ENCODE measurements around the gene FAAP20.

FAAP20 gene

DNA sequence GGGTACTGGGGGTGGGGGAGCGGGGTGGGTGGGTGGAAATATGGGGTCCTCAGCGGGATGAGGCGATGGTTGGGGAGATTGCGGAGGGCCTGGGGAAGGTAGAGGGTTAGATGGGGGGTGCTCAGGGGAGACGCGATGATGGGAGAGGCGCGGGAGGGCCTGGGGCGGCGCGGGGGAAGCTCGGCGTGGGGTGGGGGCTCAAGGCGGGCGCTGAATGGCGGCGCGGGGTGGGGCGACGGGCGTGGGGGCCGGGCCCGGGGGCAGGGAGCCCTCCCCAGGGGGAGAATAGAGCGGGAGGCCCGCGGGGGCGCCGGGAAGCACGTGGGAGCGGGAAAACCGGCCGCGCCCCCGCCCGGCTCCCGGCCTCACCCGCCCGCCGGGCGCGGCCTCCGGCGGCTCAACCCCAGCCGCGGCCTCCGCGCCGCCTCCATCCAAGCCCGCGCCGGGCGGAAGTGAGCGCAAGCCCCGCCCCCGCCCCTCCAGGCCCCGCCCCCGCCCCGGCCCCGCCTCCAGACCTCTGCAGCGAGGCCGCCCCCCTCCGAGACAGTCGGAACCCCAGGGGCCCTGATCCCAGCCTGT, at the start of gene FAAP20:
TSS of gene FAAP20 (minus strand) at position 454 of the 579 bp plus-strand sequence. CDS start at position 431, 23 bp downstream.
- H3K36me3 Mint-ChIP-seq (ENCODE audit: low read depth) = no peaks in the 10 kb centered on the region
- ATAC-seq (peak; percentile 37), DNase-seq (peak; percentile 72)
- peak within 1 kb of the TSS; percentile 78 for H3K4me3 Mint-ChIP-seq
- H3K4me1 Mint-ChIP-seq = peaks cover 32% of the 10 kb centered on the region
- H3K27me3 Mint-ChIP-seq = no peaks in the 10 kb centered on the region
- H3K9me3 Mint-ChIP-seq = no peaks in the 10 kb centered on the region
- peak within 1 kb of the TSS; percentile 85 for H3K27ac Mint-ChIP-seq

DNA sequence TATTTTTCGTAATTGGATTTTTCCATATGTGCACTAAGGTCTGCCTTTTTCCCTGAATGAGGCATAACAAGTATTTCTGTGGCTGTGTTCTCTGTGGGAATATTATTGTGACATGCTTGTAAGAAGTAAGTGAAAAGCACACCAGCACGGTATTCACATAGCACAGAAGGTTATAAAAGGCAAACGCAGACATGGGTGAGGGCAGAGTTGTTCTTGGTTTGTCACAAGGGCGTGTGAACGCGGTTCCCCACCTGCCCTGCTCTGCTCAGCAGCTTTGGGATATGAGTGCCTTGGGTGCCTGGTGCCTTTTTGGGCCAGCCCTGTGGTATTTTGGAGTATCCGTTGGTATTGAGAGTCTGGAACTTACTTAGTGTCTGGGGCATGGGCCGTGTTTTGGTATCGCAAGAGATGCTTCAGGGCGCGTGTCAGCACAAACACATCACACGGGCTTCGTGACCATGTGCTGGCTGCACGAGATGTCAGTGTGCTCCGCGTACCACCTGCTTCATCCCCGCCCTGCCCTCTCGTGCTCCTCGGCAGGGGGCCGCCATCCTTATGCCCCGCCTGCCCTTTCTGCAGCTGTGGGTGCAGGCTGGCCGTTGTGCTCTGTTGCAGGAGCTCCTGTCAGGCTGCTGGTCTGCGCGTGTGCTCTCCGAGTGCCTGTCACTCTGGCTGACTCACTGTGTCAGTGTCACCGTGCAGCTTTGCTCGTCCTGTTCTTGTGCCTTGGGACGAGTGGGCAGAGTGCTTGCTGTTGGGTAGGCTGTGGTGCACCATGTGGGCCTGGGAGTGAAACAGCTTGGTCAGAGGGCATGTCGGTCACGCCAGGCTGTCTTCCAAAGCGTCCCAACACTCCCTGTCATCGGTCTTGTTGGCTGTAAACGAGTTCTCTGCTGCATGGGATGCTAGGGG, 48.5 kb upstream of the FAAP20 start:
- Mint-ChIP-seq H3K4me3 (no peak overlapping the region), H3K4me1 (peaks cover 86% of the 10 kb centered on the region), H3K27me3 (no peaks in the 10 kb centered on the region), H3K9me3 (no peaks in the 10 kb centered on the region), H3K36me3 (ENCODE audit: low read depth) (peaks cover 9% of the 10 kb centered on the region), H3K27ac (peak overlapping the region; percentile 13)
- DNase-seq (no peak), ATAC-seq (peak; percentile 50)

DNA sequence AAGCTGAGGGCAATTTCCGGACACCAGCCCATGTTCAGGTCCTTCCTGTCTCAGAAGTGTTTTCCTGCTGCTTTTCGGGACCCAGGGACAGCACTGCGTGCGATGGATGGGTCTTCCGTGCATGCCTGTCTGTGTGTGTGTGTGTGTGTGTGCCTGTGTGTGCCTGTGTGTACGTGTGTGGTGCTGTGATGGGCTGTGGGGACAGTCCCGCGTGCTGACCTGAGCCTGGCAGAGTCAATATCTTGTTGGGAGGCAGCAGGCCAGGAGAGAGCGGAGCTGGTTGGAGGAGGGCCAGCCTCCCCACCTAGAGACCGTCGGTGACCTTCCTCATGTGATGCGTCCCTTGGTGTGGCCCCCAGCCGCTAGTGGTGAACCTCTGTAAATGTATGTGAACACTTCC, 47.2 kb upstream of the FAAP20 start:
- no peaks in the 10 kb centered on the region for H3K27me3 Mint-ChIP-seq
- H3K27ac Mint-ChIP-seq = peak overlapping the region; percentile 13
- no peak for ATAC-seq
- DNase-seq = no peak
- peaks cover 9% of the 10 kb centered on the region for H3K36me3 Mint-ChIP-seq (ENCODE audit: low read depth)
- H3K4me1 Mint-ChIP-seq = peaks cover 86% of the 10 kb centered on the region
- no peaks in the 10 kb centered on the region for H3K9me3 Mint-ChIP-seq
- H3K4me3 Mint-ChIP-seq = no peak overlapping the region

DNA sequence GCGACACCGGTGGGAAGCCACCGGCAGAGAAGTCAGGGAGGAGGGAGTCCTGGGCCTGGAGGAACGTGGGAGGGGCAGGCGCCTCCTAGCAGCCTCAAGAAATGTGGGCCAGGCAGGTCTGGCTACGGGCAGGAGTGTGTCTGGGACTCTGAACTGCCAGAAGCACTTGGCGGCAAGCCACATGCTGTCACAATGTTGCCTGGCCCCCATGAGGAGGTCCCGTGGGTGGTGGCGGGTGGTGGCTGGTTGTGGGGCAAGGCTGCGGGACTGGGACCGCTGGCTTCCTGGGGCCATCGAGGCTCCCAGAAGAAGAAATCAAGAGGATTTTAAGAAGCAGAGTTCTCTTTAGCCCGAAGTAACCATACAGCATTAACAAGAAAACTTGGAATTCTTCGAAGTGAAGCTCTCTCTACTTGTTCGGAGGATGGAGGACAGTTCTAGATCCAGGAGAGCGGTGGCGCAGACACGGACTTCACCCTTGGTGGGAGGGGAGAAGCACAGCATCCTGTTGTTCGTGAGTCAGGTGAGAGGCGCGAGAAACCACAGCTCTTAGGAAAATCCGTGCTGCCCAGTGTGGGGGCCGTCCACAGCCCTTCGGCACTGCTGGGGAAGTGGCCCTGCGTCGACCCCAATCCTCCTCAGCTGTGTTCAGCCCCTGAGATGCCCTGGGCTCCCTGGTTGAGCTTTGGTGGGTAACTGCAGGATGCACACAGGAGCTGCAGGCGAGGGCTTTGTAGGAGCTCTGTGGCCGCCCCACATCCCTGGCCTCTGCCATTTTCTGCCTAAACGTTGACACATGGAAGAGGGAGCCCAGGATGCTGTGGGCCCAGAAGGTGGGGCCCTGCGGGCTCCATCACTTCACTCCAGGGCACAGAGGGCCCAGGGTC, 45.9 kb upstream of the FAAP20 start:
- Mint-ChIP-seq H3K36me3 (ENCODE audit: low read depth) (peaks cover 9% of the 10 kb centered on the region), H3K27ac (peak overlapping the region; percentile 67), H3K27me3 (no peaks in the 10 kb centered on the region), H3K4me3 (no peak overlapping the region), H3K9me3 (no peaks in the 10 kb centered on the region), H3K4me1 (peaks cover 87% of the 10 kb centered on the region)
- DNase-seq (peak; percentile 37), ATAC-seq (peak; percentile 47)

DNA sequence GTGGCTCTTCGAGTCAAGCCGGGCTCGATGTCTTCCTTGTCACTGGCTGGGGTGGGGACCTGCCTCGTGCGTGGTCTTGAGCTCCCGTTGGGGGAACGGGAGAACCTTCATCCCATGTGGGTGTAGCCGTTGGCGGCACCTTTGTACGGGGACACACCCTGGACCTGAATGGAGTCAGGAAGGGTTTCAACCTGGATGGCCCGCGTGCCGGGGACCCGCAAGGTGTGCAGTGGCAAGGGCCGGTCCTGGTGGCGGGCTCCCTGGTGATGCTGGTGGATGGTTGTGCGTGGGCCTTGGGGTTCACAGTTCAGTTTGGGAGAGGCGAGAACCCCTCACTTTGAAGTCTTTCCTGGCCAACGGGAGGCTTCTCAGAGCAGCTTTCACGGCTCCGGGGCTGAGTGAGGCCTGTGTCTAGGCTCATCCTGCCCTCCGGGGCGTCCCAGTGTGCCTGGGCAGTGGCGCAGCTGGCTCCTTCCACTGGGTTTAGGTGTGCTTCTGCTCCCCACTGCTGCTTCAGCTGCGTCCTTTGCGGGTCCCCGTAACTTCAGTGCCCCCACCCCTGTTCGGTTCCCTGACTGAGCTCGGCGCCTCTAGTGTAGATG, 44.9 kb upstream of the FAAP20 start:
- Mint-ChIP-seq H3K27ac (peak overlapping the region; percentile 32), H3K36me3 (ENCODE audit: low read depth) (peaks cover 9% of the 10 kb centered on the region), H3K4me3 (peak overlapping the region; percentile 2)

DNA sequence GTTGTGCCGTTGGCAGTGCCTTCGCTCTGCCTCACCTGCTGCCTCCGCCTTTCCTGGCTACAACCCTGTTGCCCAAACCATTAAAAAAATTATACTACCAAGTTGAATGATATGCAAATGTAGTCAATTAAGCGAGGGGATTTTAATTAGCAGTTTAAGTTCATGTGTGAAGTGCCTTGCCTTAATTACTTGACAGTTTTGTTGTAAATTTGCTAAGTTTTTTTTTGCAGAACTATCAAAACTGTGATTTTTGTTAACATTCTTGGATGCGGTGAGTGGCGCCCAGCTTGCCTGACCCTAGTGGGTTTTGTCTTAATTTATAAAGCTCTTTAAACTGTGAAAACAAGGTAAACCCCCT, 44.4 kb upstream of the FAAP20 start:
- ATAC-seq (no peak), DNase-seq (no peak)
- H3K4me1 Mint-ChIP-seq = peaks cover 86% of the 10 kb centered on the region
- H3K4me3 Mint-ChIP-seq = no peak overlapping the region
- no peaks in the 10 kb centered on the region for H3K27me3 Mint-ChIP-seq
- H3K9me3 Mint-ChIP-seq = no peaks in the 10 kb centered on the region
- no peak overlapping the region for H3K27ac Mint-ChIP-seq
- peaks cover 9% of the 10 kb centered on the region for H3K36me3 Mint-ChIP-seq (ENCODE audit: low read depth)

More for the DNA sequence above, 44.9 kb upstream of the FAAP20 start:
- no peak for ATAC-seq
- no peaks in the 10 kb centered on the region for H3K9me3 Mint-ChIP-seq
- no peak for DNase-seq
- no peaks in the 10 kb centered on the region for H3K27me3 Mint-ChIP-seq
- H3K4me1 Mint-ChIP-seq = peaks cover 84% of the 10 kb centered on the region

DNA sequence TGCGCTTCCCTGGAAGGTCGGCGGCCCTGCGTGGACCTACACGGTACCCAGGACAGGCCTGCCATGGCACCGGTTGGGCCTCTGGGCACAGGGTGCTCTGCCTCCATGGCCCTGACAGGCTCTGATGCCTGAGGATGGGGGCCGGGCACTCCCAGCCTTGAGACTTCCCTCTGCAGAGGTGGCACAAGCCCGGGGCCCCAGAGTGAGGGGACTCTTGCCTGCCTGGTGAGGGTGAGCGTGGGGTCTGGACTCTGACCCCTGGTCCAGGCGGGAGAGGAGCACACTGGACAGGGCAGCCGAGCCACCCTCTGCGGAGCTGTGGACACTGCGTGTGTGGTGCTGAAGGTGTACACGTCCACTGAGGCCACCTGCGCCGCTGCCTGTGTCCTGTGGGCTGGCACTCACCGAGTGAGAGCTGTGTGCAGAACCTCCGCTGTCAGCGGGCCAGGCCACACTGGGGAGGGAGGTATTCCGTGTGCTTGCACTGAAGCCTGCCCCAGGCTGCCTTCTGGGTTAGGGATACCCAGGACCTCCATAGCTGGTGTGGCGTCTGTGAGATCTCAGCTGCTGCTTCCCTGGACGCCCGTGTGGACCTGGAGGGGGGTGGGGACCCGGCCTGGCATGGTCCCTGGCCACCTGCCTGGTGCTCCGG, 43.9 kb upstream of the FAAP20 start:
- H3K4me1 Mint-ChIP-seq = peaks cover 87% of the 10 kb centered on the region
- no peaks in the 10 kb centered on the region for H3K9me3 Mint-ChIP-seq
- ATAC-seq (no peak), DNase-seq (no peak)
- no peaks in the 10 kb centered on the region for H3K27me3 Mint-ChIP-seq
- H3K27ac Mint-ChIP-seq = no peak overlapping the region
- no peak overlapping the region for H3K4me3 Mint-ChIP-seq
- peaks cover 9% of the 10 kb centered on the region for H3K36me3 Mint-ChIP-seq (ENCODE audit: low read depth)

DNA sequence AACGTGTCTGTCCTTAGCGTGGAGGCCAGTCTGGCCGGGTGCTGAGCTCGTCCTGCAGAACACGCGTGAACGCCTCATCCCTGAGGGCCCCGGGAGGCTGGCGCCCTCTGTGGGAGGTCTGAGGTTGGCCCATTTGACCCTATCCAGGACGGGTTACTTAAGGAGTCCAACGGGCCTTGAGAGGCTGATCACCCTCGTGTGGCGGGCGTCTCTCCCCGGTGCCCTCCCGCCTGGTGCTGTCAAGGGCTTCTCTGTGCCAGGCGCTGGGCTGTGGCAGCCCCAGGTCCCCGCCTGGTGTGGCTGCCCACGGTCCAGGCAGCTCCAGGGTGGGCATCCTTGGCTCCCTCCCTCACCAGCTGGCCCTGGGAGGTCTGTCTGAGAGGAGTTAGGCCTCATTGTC, 43.2 kb upstream of the FAAP20 start:
- H3K27ac Mint-ChIP-seq = peak overlapping the region; percentile 28
- H3K4me3 Mint-ChIP-seq = no peak overlapping the region
- no peaks in the 10 kb centered on the region for H3K27me3 Mint-ChIP-seq
- peaks cover 86% of the 10 kb centered on the region for H3K4me1 Mint-ChIP-seq
- H3K9me3 Mint-ChIP-seq = no peaks in the 10 kb centered on the region
- ATAC-seq = no peak
- no peak for DNase-seq
- H3K36me3 Mint-ChIP-seq (ENCODE audit: low read depth) = peaks cover 9% of the 10 kb centered on the region

- Mint-ChIP-seq H3K4me3 (peak overlapping the region; percentile 6), H3K9me3 (no peaks in the 10 kb centered on the region), H3K27me3 (no peaks in the 10 kb centered on the region), H3K27ac (peak overlapping the region; percentile 28), H3K4me1 (peaks cover 85% of the 10 kb centered on the region), H3K36me3 (ENCODE audit: low read depth) (peaks cover 8% of the 10 kb centered on the region)
- ATAC-seq (no peak), DNase-seq (peak; percentile 36)
Observed at GRCh38 chr1:2236695-2237677, 42.4 kb upstream of the FAAP20 start.

DNA sequence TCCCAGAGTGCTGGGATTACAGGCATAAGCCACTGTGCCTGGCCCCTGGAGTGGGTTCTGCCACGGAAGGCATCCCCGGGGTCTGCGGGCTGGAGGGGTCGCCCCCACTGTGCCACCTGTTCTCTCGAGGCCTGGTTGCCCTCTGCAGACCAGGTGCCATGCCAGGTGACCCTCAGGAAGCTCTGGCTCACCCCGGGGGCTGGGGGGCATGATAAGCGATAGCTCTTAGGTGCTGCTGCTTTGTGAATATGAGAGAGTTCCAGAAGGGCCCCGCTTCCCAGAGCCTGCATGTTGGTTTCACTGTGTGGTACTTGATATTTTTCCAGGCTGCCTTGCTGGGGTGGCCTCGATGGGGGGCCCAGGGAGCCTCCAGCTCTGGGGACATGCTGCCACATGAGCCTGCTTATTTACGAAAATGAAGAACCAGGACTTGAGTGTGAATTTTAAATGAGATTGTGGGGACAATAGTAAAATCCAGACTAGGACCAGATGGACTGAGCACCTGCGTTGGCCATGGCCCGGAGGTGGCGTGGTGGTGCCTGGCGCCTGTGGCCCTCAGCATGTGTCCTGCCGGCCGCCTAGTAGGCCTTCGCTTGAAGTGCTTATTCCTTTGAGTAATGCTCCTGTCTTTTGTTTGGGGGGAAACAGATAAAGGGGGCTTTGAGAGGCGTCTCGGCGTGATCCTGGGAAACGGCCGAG, 40.9 kb upstream of the FAAP20 start:
- H3K27ac Mint-ChIP-seq = peak overlapping the region; percentile 85
- H3K4me1 Mint-ChIP-seq = peaks cover 86% of the 10 kb centered on the region
- H3K27me3 Mint-ChIP-seq = no peaks in the 10 kb centered on the region
- H3K36me3 Mint-ChIP-seq (ENCODE audit: low read depth) = peaks cover 12% of the 10 kb centered on the region
- ATAC-seq (no peak), DNase-seq (no peak)
- H3K4me3 Mint-ChIP-seq = no peak overlapping the region
- H3K9me3 Mint-ChIP-seq = no peaks in the 10 kb centered on the region

DNA sequence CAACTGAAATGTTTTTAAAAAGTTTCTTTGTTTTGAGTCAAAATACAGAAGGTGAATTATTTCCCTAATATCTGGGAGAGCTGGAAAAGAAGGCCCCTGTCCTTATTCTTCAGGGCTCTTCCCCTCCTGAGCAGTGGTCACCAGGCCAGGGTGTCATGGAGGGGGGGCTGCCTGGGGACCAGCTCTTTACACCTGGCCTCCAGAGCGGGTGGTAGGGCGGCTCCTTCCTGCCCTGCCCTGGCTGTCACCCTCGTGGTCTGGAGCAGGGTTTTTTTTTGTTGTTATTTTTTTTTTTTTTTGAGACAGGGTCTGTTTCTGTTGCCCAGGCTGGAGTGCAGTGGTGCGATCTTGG, 40.2 kb upstream of the FAAP20 start:
- H3K4me1 Mint-ChIP-seq = peaks cover 79% of the 10 kb centered on the region
- H3K4me3 Mint-ChIP-seq = peak overlapping the region; percentile 74
- H3K36me3 Mint-ChIP-seq (ENCODE audit: low read depth) = peaks cover 12% of the 10 kb centered on the region
- no peak for ATAC-seq
- H3K27ac Mint-ChIP-seq = peak overlapping the region; percentile 85
- H3K27me3 Mint-ChIP-seq = no peaks in the 10 kb centered on the region
- DNase-seq = no peak
- H3K9me3 Mint-ChIP-seq = no peaks in the 10 kb centered on the region

- peaks cover 12% of the 10 kb centered on the region for H3K36me3 Mint-ChIP-seq (ENCODE audit: low read depth)
- peaks cover 76% of the 10 kb centered on the region for H3K4me1 Mint-ChIP-seq
- H3K4me3 Mint-ChIP-seq = peak overlapping the region; percentile 74
- peak overlapping the region; percentile 85 for H3K27ac Mint-ChIP-seq
- no peaks in the 10 kb centered on the region for H3K27me3 Mint-ChIP-seq
- DNase-seq (peak; percentile 67), ATAC-seq (peak; percentile 73)
- H3K9me3 Mint-ChIP-seq = no peaks in the 10 kb centered on the region
Observed at GRCh38 chr1:2233997-2234761, 39.6 kb upstream of the FAAP20 start.
